HUES64 (cell line): ENCODE results near the gene SNAPC1.
A peak's percentile ranks its signal among the peaks of the same experiment; 100 is the strongest.

Source experiments
- H3K27ac ChIP-seq: 2 replicates; pipeline ENCODE4 v1.7.0; 2013; ENCODE audit warnings: low read depth, low read length, inconsistent platforms
- H3K27me3 ChIP-seq: 2 replicates; pipeline ENCODE4 v1.6.1; 2013; ENCODE audit warnings: mild to moderate bottlenecking, low read length; ENCODE audit not compliant: insufficient read depth
- H3K36me3 ChIP-seq: 2 replicates; pipeline ENCODE4 v1.6.1; 2013; ENCODE audit warnings: mild to moderate bottlenecking, low read length; ENCODE audit not compliant: insufficient read depth
- H3K4me1 ChIP-seq: 2 replicates; pipeline ENCODE4 v1.6.1; 2013; ENCODE audit warnings: mild to moderate bottlenecking, low read length, moderate library complexity; ENCODE audit not compliant: insufficient read depth
- H3K4me3 ChIP-seq: 2 replicates; pipeline ENCODE4 v1.5.1; 2013; ENCODE audit warnings: mild to moderate bottlenecking, low read length, moderate library complexity
- H3K9ac ChIP-seq: 2 replicates; pipeline ENCODE4 v1.6.1; 2013; ENCODE audit warnings: mild to moderate bottlenecking, low read depth, low read length
- H3K9me3 ChIP-seq: 2 replicates; pipeline ENCODE4 v1.6.1; 2013; ENCODE audit warnings: low read depth, low read length; ENCODE audit not compliant: insufficient read depth
- WGBS: fragments of 150-250, 120-280 bp; methylation state at CpG from one replicate; pipeline ENCODE4 v1.1.7; 2013; ENCODE audit warnings: missing lambda C conversion rate; 5-methylcytosine and 5-hydroxymethylcytosine counted together

Gene SNAPC1

DNA sequence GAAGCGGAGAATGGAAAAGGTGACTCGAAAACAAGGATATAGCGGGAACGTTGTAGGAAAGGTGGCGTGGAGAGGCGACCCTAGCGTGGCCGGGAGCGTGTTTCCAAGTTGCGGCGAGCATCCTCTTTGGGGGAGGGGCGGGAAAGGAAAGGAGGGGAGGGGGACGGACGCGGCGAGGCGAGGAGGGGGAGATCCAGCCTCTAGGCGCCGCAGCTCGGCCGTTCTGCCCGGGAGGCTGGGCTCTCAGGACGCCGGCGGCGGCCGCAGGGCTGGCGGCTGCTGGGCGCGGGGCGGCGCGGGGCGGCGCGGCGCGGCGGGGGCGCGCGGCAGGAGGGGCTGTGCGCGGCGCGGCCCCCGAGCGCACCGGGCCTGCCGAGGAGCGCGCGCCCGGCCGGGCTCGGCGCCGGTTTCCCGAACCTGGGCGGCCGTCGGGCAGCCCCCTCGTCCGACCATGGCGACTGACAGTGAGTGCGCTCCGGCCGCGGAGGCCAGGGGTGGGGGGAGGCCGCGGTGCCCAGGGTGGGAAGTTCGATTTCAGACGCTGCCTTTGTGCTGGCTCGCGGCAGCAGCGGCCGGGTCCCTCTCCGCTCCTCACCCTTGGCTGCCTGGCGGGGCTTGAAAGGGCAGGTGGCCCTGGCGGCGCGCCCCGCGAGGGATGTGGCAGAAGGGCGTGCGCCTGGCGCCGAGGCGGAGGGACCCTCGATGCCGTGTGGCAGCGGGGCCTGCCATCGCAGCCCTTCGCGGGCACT, 50.3 kb downstream of the SNAPC1 start, which contains the start of gene SYT16:
Gene SYT16, plus strand, starts transcription at position 357 of the 749 bp plus-strand sequence.
- Histone ChIP-seq H3K36me3 (no peaks in the 10 kb centered on the region), H3K9ac (peak within 1 kb of the TSS; percentile 70; the same call in 1 of the 2 replicates), H3K27me3 (peaks cover 54% of the 10 kb centered on the region), H3K4me3 (peak within 1 kb of the TSS; percentile 74), H3K4me1 (no peaks in the 10 kb centered on the region; the same call in 1 of the 2 replicates), H3K27ac (no peak within 1 kb of the TSS), H3K9me3 (no peaks in the 10 kb centered on the region)
- 1% methylated on average over 94 of the region's 95 CpGs for WGBS

DNA sequence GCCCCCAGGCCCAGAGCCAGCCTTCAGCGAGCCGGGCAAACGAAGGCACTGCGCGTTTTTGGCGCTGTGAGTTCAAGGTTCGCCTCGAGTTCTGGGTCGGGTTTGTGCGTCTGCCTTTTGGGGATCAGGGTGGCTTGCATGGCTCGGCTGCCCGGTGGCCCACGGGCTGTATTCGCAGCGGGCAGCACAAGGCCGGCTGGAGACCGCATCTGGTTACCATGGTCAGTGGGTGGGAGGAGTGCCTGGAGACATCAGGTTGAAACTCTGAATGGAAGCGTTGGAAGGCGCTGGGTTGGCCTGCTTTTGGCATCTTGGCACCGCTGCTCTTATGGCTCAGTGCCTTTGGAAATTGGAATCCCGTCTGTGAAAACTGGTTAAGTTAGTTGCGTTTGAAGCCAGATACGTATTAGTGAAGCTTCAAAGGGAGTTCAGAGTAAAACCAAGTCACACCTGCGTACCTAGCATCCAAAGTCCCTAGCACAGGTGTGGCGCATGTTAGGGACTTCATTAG, 50.9 kb downstream of the SNAPC1 start:
- H3K4me3 ChIP-seq: peak overlapping the region; percentile 74
- H3K9me3 ChIP-seq: no peaks in the 10 kb centered on the region
- H3K27ac ChIP-seq: no peak overlapping the region
- H3K27me3 ChIP-seq: peaks cover 54% of the 10 kb centered on the region
- no peaks in the 10 kb centered on the region; the same call in 1 of the 2 replicates for H3K4me1 ChIP-seq
- no peaks in the 10 kb centered on the region for H3K36me3 ChIP-seq
- peak overlapping the region; percentile 70; the same call in 1 of the 2 replicates for H3K9ac ChIP-seq
- WGBS: 20% methylated on average over 25 of the region's 25 CpGs

DNA sequence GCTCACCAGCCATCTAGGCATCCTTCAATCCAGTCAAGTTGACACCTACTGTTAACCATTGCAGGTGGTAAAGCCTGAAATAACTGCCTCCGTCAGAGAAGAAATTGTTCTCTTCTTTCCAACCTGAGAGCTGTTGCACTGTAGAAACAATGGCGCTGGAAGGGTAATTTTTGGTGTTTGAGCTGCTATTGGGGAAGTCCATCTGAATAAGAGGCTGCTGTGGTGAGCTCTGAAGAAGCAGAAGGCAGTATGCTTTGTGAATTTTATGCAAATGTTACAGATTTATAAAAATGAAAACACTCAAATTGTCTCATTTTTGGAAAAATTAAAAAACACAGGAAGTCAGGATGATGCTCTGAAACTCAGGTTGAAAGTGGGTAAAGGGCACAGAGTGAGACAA, 60.2 kb downstream of the SNAPC1 start:
- no peaks in the 10 kb centered on the region for H3K4me1 ChIP-seq
- H3K9ac ChIP-seq: no peak overlapping the region
- H3K27me3 ChIP-seq: no peaks in the 10 kb centered on the region
- H3K27ac ChIP-seq: no peak overlapping the region
- no peaks in the 10 kb centered on the region for H3K9me3 ChIP-seq
- H3K4me3 ChIP-seq: no peak overlapping the region
- 89% methylated on average over 2 of the region's 2 CpGs for WGBS
- no peaks in the 10 kb centered on the region for H3K36me3 ChIP-seq

DNA sequence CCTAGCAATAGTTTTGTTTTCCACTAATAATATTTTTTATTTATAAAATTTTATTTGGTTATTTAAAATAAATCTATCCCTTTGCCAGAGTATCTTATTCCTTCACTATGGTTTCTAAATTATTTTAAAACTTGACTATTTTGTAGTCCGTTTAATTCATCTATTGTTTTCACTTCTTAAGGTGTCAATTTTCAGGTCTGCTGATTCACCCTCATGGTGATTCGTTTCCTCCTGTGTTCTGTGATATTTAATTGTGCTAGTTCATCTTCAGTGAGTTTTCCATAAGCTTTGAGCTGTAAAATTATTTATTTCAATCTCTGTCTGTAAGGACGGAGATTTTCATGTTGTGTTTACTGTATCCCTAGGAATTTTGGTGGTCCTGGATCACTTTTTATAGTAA, 70.6 kb downstream of the SNAPC1 start:
- Histone ChIP-seq H3K36me3 (no peaks in the 10 kb centered on the region), H3K9me3 (no peaks in the 10 kb centered on the region), H3K27me3 (no peaks in the 10 kb centered on the region), H3K4me3 (no peak overlapping the region), H3K4me1 (peaks cover 14% of the 10 kb centered on the region), H3K27ac (no peak overlapping the region), H3K9ac (no peak overlapping the region)
- WGBS: 90% methylated on average over 3 of the region's 3 CpGs

DNA sequence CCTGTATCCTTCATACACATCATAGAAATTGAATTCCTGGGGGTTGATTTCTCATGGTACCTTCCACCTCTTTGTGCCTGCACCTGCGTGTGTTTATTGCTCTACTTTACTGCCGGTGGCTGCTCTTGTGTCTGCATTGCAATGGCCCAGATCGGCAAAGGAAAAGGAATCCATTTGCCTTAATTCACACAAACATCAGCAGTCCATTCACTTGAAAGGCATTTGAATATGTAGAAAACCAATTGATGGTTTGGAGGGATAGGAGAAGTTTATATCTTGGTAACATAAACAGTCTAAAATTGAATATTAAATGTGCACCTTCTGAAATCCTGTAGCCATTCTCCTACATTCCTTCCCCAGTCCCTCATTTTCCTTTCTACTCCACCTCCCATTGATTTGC, 74.0 kb downstream of the SNAPC1 start:
- no peak overlapping the region for H3K27ac ChIP-seq

DNA sequence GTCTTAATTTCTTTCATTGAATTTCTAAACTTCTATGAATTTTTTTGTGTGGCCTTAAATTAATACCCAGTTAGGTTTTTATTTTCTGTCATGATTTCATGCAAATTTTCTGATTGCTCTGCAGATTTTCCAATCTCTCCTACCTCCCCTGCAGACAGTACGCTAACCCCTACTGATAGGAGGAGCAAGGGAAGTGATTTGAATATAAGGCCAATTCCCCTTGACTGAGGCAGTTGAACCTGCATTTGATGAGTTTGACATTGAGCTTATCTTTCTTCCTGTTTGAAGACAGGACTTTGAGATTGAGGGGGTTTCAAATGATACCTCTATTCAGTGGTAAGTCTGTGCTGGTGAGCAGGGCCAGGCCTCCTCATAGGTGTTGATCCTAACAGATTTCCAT, 74.6 kb downstream of the SNAPC1 start:
- 80% methylated on average over 1 of the region's 1 CpG for WGBS
- Histone ChIP-seq H3K36me3 (no peaks in the 10 kb centered on the region), H3K27me3 (no peaks in the 10 kb centered on the region), H3K4me3 (no peak overlapping the region), H3K9me3 (no peaks in the 10 kb centered on the region), H3K4me1 (peaks cover 14% of the 10 kb centered on the region), H3K27ac (no peak overlapping the region), H3K9ac (no peak overlapping the region)

More for the DNA sequence above, 74.0 kb downstream of the SNAPC1 start:
- Histone ChIP-seq H3K36me3 (no peaks in the 10 kb centered on the region), H3K4me1 (peaks cover 14% of the 10 kb centered on the region), H3K9ac (0 out of 2 replicates have a peak overlapping the region, but pooled peaks have one; percentile 2), H3K27me3 (no peaks in the 10 kb centered on the region), H3K4me3 (no peak overlapping the region), H3K9me3 (no peaks in the 10 kb centered on the region)
- WGBS: 60% methylated on average over 3 of the region's 3 CpGs

DNA sequence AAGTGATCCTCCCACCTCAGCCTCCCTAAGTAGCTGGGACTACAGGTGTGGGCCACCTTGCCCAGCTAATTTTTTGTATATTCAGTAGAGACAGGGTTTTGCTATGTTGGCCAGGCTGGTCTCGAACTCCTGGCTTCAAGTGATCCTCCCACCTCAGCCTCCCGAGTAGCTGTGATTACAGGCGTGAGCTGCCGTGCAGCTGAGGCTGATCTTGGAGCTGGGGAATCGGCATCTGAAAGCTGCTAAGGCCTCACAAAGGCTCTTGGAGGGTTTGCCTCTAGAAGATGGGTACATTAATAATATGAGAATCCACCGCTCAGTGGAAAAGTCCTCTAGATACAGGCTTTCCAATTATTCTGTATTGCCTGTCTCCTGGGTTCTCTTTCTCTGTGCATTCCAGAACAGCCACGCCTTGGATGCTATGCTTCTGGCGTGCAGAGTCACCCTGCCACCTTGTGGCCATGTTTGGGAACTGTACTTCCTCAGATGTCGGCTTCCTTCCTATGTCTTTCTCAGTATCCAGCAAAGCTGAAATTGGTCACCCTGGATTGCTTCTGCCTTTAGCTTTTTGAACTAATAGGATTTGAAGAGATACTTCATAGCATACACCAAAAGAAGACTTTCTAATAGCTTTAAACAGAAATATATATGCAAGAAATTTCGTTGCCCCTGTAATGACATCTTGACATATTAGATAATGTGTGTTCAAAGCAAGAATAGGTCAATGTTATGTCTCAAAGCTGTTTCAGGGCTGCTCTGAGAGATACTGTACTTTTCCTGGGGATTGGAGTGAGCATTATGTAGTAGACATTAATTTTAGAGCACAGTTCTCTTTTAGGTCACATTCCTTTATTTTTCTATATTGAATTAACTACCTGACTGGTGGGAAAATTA, 75.4 kb downstream of the SNAPC1 start:
- Histone ChIP-seq H3K36me3 (no peaks in the 10 kb centered on the region), H3K27ac (no peak overlapping the region), H3K9ac (no peak overlapping the region), H3K4me1 (peaks cover 14% of the 10 kb centered on the region), H3K9me3 (no peaks in the 10 kb centered on the region), H3K4me3 (no peak overlapping the region), H3K27me3 (no peaks in the 10 kb centered on the region)
- 48% methylated on average over 10 of the region's 10 CpGs for WGBS

DNA sequence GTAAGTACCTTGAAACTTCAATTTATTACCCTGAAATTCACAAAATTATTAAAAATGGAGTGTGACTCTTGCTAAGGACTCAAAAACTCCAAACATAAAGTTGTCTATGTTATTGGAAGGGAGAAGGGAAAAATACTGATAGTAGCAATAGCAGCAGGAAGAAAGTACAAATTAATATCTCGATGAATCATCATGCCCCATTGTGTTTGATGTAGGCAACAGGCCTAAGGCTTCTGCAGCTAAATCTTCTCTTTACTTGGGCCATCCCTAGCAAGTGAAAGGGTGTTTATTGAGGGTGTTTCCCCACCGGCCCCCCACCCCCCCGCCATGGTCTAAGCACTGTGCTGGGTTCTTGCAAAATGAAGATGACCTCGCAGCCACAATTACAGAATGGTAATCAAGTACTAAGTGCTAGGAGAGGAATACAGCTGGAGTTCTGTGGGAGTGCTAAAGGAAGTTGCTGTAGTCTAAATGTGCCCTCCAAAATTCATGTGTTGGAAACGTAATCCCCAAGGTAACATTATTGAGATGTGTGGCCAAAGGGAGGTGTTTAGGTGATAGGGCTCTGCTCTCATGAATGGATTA, 76.5 kb downstream of the SNAPC1 start:
- Histone ChIP-seq H3K4me1 (peaks cover 14% of the 10 kb centered on the region), H3K36me3 (no peaks in the 10 kb centered on the region), H3K27me3 (no peaks in the 10 kb centered on the region), H3K4me3 (no peak overlapping the region), H3K27ac (no peak overlapping the region), H3K9ac (no peak overlapping the region), H3K9me3 (no peaks in the 10 kb centered on the region)
- 91% methylated on average over 5 of the region's 5 CpGs for WGBS

DNA sequence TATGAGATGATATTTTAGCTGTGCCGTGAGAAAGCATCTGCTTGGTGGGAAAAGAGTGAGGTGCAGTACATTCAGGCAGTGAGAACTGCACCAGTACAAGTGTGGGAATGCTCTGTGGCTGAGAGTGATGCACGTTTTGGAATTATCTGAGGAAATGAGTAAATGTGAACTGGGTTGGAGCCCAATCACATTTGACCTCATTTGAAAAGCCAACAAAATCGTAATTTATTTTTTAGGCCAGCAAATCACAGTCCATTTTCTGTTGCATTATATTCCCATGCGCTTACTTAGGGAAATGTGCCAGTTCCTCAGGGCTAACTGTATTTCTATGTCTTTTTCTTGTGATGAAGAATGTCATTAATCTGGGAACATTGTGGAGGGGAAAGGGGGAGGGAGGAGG, 77.3 kb downstream of the SNAPC1 start:
- Histone ChIP-seq H3K4me1 (peaks cover 14% of the 10 kb centered on the region), H3K4me3 (no peak overlapping the region), H3K27me3 (no peaks in the 10 kb centered on the region), H3K9me3 (no peaks in the 10 kb centered on the region), H3K36me3 (no peaks in the 10 kb centered on the region), H3K9ac (no peak overlapping the region), H3K27ac (no peak overlapping the region)
- WGBS: 84% methylated on average over 4 of the region's 4 CpGs

DNA sequence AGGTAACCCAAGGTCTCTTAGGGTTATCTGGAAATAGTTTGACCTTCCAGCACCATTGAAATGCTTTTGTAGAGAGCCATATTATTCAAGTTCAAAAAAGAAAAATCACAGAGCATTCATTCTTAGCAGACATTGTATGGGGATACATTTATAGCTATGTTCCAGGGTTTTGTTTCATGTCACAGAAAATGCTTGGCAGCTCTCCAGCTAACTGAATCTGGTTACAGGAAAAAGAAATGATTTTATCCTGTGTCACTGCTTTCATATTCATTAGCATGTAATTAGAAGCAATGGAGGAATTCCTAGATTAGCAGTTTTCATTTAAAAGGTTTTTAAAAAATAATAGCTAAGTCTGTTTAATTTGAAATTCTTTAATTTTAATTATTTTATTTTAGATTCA, 78.9 kb downstream of the SNAPC1 start:
- H3K4me1 ChIP-seq: peaks cover 7% of the 10 kb centered on the region
- H3K36me3 ChIP-seq: no peaks in the 10 kb centered on the region
- no peaks in the 10 kb centered on the region for H3K27me3 ChIP-seq
- H3K4me3 ChIP-seq: no peak overlapping the region
- H3K27ac ChIP-seq: no peak overlapping the region
- H3K9me3 ChIP-seq: no peaks in the 10 kb centered on the region
- no peak overlapping the region for H3K9ac ChIP-seq
